Pancreas (tissue), 10 donors: Measurements from ENCODE around the gene TMEM81. TPM values are rescaled to one million over a fixed set of nuclear protein-coding genes. Genes with fewer than 3 reads are reported as not detected.

Source experiments
- ATAC-seq, 4 donors: fragments of 200-7000 bp; cut with Tn5 transposase; one replicate each; pipeline versions ENCODE4 v1.8.0 to v1.9.1; 2020; ENCODE audit warnings: mild to moderate bottlenecking in 4 of 4, moderate library complexity in 4 of 4
- DNase-seq, 6 donors: peaks; one replicate each; pipeline ENCODE4 v3.0.0-alpha.2; 2020
- FAIRE-seq: peaks from 2 replicates; lab custom pipeline; 2012; peaks lifted over from hg19 to GRCh38; lab: Jason Lieb, UNC
- H3K27ac ChIP-seq, 4 donors: fragments of 200-600 bp; sonication (generic); 1 replicate in 3 of 4; 2 replicates in 1 of 4; pipeline versions ENCODE4 v1.5.0 to v1.8.0; 2020
- H3K27me3 ChIP-seq, 4 donors: fragments of 200-600 bp; one replicate each; pipeline ENCODE4 v1.8.0; 2021
- H3K36me3 ChIP-seq, 3 donors: fragments of 200-600 bp; sonication (generic) in 1 of 3; one replicate each; pipeline versions ENCODE4 v1.5.0 to v1.8.0; 2020 to 2021
- H3K4me1 ChIP-seq, 3 donors: fragments of 200-600 bp; one replicate each; pipeline ENCODE4 v1.8.0; 2021
- H3K4me3 ChIP-seq, 4 donors: fragments of 200-600 bp; sonication (generic) in 2 of 4; one replicate each; pipeline versions ENCODE4 v1.5.0 to v1.8.0; 2020 to 2021
- H3K9me3 ChIP-seq, 4 donors: fragments of 200-600 bp; one replicate each; pipeline ENCODE4 v1.8.0; 2021
- WGBS, 2 donors: extraction: QIAGEN DNeasy Blood & Tissue Kit; methylation state at CpG; one replicate each; pipeline ENCODE4 v1.1.7; 2013; 5-methylcytosine and 5-hydroxymethylcytosine counted together
- intact Hi-C, 3 donors: fragments of 100-400 bp; cut with DNase I; formaldehyde crosslinking; loops; one replicate each; pipeline versions ENCODE4 v1.11.1 to v1.14.2; 2022
- polyA plus RNA-seq, 2 donors: library from polyadenylated mRNA; stranded (reverse); fragments of 200-250 nt; gene quantifications; one replicate each; pipeline ENCODE4 v1.2.3, GENCODE V29; 2013
- total RNA-seq, 6 donors: library from RNA; stranded (reverse); fragmentation: NEBNext Ultra II Directional in 4 of 6; extraction: Animal tissue kit (Norgen Biotek cat#: 25700) in 4 of 6; gene quantifications; one replicate each; pipeline versions ENCODE4 v1.2.1 to v1.2.4, GENCODE V29; 2021 to 2023
- TF ChIP-seq, protein P1 (sequence below), 4 donors: fragments of 200-600 bp; sonication (generic) in 3 of 4; IDR thresholded peaks; one replicate each; pipeline versions ENCODE4 v1.5.0 to v1.8.0; 2021; ENCODE audit warnings: antibody characterized with exemption in 4 of 4
- donor health status: healthy with polysubstance abuse.
- donor health status: DM: no; HTN: no; CAD: no; lungs with moderate emphysema.
- donor health status: DM: no; HTN: no; CAD: no.
- donor health status: control.
- donor health status: control.
- donor health status: Bipolar disorder and iron deficiency.
- donor health status: DM: yes; HTN: yes; CAD: no.
- donor health status: DM: no; HTN: no; CAD: no.
- donor health status: DM: no; HTN: no; CAD: no.
- donor health status: DM: yes; HTN: yes; CAD: no.

Gene TMEM81
- total and polyA plus RNA-seq, 8 donors, result 0.67 to 2.5 (median 1.2) TPM

DNA sequence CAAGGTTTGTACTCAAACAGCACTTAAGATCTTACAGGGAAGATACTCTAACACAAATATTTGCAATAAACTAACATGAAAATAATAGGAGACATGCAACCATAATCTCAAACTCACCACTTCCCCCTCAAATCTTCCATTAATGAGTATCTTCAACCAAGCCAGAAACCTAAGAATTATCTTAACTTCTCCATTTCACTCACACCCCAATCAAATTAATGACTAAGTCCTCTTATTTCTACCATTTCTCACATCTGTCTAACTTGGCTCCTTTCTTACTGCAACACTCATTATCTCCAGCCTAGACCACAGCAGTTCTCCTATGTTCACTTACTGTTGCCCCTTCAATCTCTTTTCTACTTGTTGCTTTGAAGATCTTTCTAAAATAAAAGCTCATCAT, 27.1 kb upstream of the TMEM81 start:
- ATAC-seq (no peak), FAIRE-seq (no peak), DNase-seq (no peak)
- TF ChIP-seq, protein P1, sequence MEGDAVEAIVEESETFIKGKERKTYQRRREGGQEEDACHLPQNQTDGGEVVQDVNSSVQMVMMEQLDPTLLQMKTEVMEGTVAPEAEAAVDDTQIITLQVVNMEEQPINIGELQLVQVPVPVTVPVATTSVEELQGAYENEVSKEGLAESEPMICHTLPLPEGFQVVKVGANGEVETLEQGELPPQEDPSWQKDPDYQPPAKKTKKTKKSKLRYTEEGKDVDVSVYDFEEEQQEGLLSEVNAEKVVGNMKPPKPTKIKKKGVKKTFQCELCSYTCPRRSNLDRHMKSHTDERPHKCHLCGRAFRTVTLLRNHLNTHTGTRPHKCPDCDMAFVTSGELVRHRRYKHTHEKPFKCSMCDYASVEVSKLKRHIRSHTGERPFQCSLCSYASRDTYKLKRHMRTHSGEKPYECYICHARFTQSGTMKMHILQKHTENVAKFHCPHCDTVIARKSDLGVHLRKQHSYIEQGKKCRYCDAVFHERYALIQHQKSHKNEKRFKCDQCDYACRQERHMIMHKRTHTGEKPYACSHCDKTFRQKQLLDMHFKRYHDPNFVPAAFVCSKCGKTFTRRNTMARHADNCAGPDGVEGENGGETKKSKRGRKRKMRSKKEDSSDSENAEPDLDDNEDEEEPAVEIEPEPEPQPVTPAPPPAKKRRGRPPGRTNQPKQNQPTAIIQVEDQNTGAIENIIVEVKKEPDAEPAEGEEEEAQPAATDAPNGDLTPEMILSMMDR (IDR thresholded peaks at IDR 0.05), result no peak
- Histone ChIP-seq H3K27me3 (no peaks in the 10 kb centered on the region), H3K4me1 (no peaks in the 10 kb centered on the region), H3K27ac (no peak overlapping the region), H3K9me3 (no peaks in the 10 kb centered on the region), H3K36me3 (peaks cover 0 to 11% (median 0%) of the 10 kb centered on the region in 3 donors), H3K4me3 (no peak overlapping the region)
- intact Hi-C loops, result loop anchor here in 1 of 3 donors (10.0 kb wide), 1 partner anchor 133 kb away; no protein-coding TSS in a partner anchor

DNA sequence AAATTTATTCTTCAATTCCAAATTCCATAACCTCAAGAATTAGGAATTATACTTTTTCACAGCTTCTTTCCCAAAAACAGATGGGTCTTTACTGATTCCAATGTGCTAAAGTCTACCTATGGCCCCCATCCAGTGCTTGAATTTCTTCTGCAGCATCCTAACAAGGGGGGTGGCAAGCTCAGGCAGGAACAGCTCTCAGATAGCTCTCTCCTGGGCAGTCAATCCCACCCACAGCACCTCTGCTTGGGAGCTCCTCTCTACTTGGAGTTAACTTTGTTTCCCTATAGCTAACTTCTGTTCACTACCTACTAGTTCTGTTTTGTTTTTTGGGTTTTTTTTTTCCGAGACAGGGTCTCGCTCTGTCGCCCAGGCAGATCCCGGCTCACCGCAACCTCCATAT, 25.5 kb upstream of the TMEM81 start:
- Histone ChIP-seq H3K27me3 (no peaks in the 10 kb centered on the region), H3K27ac (no peak overlapping the region), H3K9me3 (no peaks in the 10 kb centered on the region), H3K4me1 (no peaks in the 10 kb centered on the region), H3K36me3 (peaks cover 0 to 19% (median 0%) of the 10 kb centered on the region in 3 donors), H3K4me3 (no peak overlapping the region)
- ATAC-seq, result no peak
- TF ChIP-seq, protein P1 (IDR thresholded peaks at IDR 0.05), result no peak
- intact Hi-C loops, result loop anchor here in 1 of 3 donors (10.0 kb wide), 1 partner anchor 135 kb away; no protein-coding TSS in a partner anchor
- no peak for DNase-seq
- 88 to 96% methylated on average over 5 of the region's 5 CpGs for WGBS, 2 donors
- FAIRE-seq, result no peak

DNA sequence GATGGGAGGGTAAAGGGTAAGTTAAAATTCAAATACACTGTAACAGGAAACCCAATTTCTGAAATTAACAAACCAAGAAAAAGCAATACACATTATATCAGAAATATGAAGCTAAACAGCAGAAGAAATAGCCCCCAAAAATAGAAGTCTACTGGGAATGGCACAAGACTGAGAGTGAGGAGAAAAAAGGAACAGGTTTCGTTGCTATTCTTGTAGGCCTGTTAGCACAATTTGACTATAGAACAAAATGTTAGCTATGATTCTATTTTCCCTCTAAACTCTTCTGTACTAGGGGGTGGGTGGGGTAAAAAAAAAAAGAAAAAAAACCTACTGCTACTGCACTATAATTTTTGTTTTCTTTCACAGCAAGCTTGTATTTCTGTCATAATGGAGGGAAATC, 25.0 kb upstream of the TMEM81 start:
- DNase-seq, result no peak
- intact Hi-C loops, result no loop called here
- no peaks in the 10 kb centered on the region for H3K27me3 ChIP-seq
- H3K27ac ChIP-seq, result no peak overlapping the region
- 88 to 94% methylated on average over 1 of the region's 1 CpG for WGBS, 2 donors
- FAIRE-seq, result no peak
- peaks cover 0 to 19% (median 2%) of the 10 kb centered on the region in 3 donors for H3K36me3 ChIP-seq
- H3K4me1 ChIP-seq, result no peaks in the 10 kb centered on the region
- H3K4me3 ChIP-seq, result no peak overlapping the region
- TF ChIP-seq, protein P1 (IDR thresholded peaks at IDR 0.05), result no peak
- H3K9me3 ChIP-seq, result no peaks in the 10 kb centered on the region
- ATAC-seq, result no peak

DNA sequence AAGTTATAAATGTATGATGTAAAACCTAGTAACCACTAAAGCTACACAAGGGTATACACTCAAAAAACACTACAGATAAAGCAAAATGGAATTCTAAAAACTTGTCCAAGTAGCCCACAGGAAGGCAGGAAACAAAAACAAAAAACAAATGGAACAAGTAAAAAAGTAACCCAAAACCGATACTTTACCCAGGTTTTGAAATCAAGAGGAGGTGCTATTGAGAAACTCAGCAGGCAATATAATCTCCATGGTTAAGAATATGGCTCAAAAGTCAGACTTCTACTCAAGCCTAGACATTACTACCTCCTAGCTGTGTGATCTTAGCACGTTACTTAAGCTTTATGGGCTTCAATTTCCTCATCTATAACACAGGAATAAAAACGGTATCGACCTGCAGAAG, 24.2 kb upstream of the TMEM81 start:
- H3K9me3 ChIP-seq, result no peaks in the 10 kb centered on the region
- H3K4me3 ChIP-seq, result no peak overlapping the region
- H3K4me1 ChIP-seq, result no peaks in the 10 kb centered on the region
- TF ChIP-seq, protein P1 (IDR thresholded peaks at IDR 0.05), result no peak
- peaks cover 0 to 21% (median 10%) of the 10 kb centered on the region in 3 donors for H3K36me3 ChIP-seq
- H3K27me3 ChIP-seq, result no peaks in the 10 kb centered on the region
- no peak for FAIRE-seq
- 76 to 87% methylated on average over 4 of the region's 4 CpGs for WGBS, 2 donors
- H3K27ac ChIP-seq, result no peak overlapping the region
- intact Hi-C loops, result no loop called here
- DNase-seq, result no peak
- no peak for ATAC-seq

DNA sequence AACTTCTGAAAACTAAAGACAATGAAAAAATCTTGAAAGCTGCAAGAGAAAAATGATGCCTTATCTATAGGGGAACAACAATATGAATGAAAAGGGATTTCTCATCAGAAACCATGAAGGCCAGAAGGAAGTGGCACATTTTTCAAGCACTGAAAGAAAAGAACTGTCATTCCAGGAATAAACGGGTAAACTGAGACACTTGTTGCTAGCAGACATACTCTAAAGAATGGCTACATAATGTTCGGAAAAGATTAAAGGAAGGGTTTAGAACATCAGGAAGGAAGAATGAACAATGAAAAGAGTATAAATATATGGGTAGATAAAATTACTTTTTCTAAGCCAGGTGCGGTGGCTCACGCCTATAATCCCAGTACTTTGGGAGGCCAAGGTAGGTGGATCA, 23.1 kb upstream of the TMEM81 start:
- TF ChIP-seq, protein P1 (IDR thresholded peaks at IDR 0.05), result no peak
- Histone ChIP-seq H3K4me3 (no peak overlapping the region), H3K27ac (no peak overlapping the region), H3K4me1 (no peaks in the 10 kb centered on the region), H3K27me3 (no peaks in the 10 kb centered on the region), H3K9me3 (no peaks in the 10 kb centered on the region), H3K36me3 (peaks cover 3 to 32% (median 13%) of the 10 kb centered on the region in 3 donors)
- ATAC-seq (no peak), FAIRE-seq (no peak), DNase-seq (no peak)
- intact Hi-C loops, result no loop called here
- WGBS, 2 donors, result 93 to 94% methylated on average over 4 of the region's 4 CpGs
